OCI-LY7 (cell line): ENCODE measurements around the gene SEMA3E.

ENCODE experiments used
- CTCF ChIP-seq: fragments of 200-600 bp; sonication (generic); conservative IDR thresholded peaks from 2 replicates; pipeline ENCODE4 v1.5.1; 2014; ENCODE audit warnings: mild to moderate bottlenecking, antibody characterized with exemption, low read length, moderate library complexity, mixed read lengths
- EZH2phosphoT487 ChIP-seq: fragments of 200-600 bp; sonication (generic); IDR thresholded peaks from 2 replicates; pipeline ENCODE4 v1.6.1; 2018; ENCODE audit warnings: low read depth, borderline replicate concordance, mild to moderate bottlenecking, mixed run types, antibody characterized with exemption, low read length, moderate library complexity, mixed read lengths

- TF ChIP-seq CTCF: no peak
- no peak for TF ChIP-seq EZH2phosphoT487
Observed at GRCh38 chr7:83658126-83658525, 9.2 kb upstream of the SEMA3E start.
